Ammon's horn (tissue), 1 donor: ENCODE measurements around the gene ASPSCR1.

Source experiments
- DNase-seq: peaks from one replicate; pipeline ENCODE4 v3.0.0-alpha.2; 2016; ENCODE audit warnings: low spot score

Gene ASPSCR1

DNA sequence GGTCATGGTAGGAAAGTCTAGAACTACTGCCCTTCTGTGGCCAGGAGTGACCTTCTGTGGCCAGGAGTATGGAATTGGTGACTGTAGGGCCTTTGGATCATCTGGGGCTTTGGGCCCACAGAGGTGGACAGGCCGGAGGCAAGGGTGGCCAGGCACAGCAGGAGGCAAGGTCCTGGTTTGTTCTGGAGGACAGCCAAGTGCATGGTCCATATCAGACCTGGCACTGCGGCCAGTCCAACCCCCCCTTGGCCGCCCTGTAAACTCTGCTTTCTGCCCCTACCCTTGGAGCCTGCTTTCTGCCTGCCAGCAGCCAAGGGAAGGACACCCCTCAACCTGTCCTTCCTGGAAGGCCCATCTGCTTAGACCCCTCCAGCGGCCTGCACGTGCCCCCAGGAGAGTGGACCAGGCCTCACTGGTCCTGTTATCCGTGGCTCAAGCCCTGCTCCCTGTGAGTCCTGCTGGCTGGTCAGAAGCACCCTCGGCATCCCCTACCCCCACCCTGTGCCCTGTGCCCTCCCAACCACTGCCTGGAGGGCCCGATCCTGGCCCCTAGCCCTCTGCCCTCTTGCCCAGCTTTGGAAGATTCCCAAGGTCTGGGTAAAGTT is 62.4 kb downstream of the ASPSCR1 start:
- DNase-seq = no peak

- no peak for DNase-seq
Measured at GRCh38 chr17:82041144-82041814, 63.9 kb downstream of the ASPSCR1 start.

DNA sequence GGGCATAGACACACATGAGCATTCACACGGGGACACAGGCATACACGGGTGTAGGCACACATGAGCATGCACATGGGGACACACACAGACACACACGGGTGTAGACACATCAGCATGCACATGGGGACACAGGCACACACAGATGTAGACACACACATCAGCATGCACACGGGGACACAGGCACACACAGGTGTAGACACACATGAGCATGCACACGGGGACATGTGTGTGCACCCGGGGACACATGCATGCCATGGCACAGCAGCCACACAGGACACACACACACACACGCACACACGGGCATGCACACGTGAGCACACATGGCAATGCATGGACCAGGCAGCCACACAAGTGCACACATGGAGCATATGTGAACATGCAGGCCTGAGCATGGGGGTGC is 65.2 kb downstream of the ASPSCR1 start:
- DNase-seq = no peak

- no peak for DNase-seq
Measured at GRCh38 chr17:82043507-82043906, 66.1 kb downstream of the ASPSCR1 start.

- no peak for DNase-seq
Measured at GRCh38 chr17:82045936-82046484, 68.6 kb downstream of the ASPSCR1 start.

DNA sequence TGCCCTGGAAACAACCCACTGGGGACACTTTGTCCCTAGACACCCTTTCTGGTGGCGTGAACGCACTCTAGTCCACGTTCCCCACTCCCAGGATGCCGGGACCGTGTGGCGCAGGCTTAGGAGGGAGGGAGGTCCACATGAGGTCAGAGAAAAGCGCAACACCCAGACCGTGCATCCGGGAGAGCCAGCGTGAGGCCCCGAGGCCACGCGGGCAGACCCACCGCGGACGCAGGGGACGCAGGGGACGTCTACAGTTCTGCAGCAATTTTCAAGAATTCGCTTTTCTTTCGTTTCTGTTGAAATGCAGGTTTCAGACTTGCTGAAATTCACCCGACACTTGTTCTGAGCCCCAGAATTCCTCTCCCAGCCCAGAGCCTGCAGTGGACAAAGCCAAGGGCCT is 69.5 kb downstream of the ASPSCR1 start:
- no peak for DNase-seq

DNA sequence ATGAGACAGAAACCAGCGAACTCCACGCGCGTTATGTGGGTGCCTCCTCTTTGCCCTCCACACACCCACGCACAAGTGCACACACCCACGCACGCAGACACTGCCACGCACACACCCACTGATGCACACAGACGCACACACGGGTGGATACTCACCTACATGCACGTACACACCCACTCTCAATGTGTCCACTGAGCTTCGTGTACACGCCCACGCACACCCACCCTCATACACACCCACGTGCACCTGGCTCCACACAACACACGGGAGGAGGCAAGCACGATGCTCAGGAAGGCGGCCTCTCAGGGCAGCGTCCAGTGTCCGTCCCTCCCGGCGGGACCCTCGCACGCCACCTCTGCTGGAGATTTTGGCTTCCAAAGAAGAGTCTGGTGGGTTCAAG is 70.0 kb downstream of the ASPSCR1 start:
- DNase-seq = no peak

GRCh38 chr17:82047914-82048570 is 70.6 kb downstream of the ASPSCR1 start:
- DNase-seq = no peak

GRCh38 chr17:82048571-82048971 is 71.1 kb downstream of the ASPSCR1 start:
- DNase-seq = no peak

DNA sequence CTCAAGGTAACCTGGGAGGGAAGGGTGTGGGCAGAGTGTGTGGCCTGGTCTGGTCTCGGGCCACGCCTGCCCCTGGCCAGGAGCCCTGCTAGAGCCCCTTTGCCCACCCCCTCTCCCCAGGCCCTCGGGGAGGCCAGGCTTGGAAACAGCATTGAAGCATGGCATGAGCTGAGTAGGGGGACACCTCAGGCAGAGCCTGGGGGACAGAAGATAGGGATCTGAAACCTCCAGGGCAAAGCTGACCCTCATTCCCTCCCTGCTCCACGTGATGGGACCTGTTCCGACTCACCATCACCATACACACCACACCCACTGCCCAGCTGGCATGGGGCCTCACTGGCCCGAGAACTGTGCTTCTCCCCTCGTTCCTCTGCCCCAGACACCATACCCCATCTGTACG is 71.7 kb downstream of the ASPSCR1 start:
- DNase-seq = no peak

DNA sequence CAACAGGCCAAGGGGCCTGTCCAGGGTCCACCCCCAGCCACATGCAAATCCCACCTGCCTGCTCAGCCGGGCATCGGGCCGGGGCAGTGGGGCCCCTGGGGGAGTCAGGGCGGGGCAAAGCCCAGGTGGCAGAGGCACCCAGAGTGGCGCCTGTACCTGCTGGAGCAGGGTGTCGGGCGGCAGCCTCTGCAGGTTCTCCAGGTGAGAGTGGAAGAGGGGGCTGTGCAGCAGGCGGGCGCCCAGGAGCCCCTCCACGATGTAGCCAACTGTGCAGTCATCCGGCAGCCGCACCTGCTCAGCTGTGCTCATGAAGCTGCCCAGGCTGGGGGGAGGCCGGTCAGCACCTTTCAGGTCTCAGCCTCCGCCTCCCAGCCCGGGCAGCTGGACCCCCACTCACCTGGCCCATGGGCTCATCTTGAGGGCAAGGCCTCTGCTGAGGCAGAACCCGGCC is 72.1 kb downstream of the ASPSCR1 start:
- DNase-seq = no peak

DNA sequence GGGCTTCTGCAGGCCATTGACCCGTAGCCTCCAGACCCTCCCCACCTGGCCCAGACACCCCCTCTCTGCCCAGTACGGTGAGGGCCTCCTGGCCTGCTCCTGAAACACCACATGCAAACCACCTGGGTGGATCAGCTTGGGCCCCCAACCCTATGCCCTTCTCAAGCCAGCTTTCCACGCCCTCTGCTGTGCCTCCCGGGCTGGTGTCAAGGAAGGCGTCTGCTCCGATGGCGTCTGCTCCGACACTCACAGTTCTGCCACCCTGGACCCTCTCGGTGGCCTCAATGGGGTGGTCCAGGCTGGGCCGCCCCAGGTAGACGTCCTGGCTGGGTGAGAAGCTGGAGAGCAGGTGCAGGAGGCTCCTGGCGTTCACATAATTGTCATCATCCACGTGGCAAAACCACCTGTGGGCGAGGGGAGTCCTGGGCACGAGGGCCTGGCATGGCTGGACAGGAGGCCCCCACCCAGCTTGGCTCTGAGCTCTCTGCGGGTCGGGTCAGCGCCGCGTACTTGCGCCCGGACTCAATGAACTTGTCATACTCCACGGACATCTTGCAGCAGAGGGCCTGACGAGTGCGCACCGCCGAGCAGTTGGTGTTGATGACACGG is 72.8 kb downstream of the ASPSCR1 start:
- no peak for DNase-seq

DNA sequence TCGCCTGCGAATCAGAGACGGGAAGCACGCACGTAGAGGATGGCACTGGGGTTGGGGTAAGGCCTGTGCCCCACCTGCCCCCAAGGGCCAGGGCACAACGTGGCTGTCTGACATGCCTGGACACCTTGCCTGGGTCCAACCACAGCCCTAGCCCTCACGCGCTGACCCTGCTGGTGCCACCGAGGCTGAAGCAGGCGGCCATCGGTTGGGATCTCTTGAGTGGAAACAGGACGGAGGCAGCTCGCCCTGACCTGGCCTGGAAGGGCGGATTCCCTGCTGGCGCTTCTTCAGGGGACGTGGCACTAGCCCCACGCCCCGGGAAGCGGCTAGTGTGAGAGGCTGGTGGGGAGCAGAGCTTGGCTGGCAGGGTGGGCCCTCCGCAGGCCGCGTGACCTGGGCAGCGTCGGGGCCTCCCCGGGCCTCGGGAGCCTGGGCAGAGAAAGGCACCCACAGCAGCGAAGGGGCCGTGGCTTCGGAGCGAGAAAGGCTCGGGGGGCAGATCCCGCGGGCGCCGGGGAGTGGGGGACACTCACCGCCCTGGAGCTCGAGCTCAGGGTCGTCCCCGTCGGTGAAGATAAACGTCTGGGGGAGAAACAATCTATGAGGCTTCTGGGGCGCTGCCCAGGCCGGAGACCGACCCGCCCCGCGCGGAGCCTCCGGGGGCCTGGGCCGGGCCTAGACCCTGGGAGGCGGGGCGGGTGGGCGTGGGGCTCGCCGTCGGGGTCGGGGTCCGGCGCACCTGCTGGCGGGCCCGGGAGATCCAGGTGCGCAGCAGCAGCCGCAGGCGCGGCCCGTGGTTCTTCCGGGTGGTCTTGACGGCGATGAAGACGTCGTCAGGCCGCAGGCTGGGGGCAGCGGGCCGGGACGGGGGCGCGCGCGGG is 73.6 kb downstream of the ASPSCR1 start:
- DNase-seq = no peak

DNA sequence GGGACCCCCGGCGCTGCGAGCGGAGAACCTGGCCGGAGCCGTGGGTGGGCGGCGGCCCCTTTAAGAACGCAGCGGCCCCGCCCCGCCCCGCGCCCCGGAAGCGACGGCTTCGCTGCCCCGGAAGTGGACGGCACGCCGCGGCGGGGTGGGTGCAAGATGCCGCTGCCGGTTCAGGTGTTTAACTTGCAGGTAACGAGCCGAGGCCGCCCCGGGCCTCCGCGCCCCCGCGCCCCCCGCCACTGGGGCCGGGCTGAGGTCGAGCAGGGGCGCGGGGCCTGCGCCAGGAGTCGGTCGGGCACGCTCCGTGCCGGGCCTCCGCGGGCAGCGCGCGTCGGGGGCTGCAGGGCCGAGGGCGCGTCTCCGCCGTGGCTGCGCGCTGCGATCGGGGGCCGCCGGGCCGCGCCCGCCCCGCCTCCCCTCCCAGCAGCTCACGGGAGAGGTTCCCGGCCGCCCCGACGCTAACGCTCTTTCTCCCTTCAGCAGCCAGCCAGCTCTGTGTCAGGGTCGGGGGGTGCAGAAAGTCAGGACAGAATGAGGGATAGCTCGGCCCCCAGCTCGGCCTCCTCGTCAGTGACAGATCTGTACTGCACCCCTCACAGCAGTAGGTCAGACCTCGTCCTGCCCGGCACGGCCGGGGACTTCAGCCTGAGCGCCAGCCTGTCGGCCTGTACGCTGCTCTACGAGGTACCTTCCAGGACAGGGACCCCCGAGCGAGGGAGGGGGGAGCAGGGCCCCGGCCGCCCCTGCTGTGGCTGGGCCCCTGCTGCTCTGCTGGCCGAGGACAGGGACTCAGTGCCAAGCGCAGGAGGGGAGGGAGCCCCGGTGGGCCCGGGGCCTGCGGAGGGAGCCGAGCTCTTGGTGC is 74.6 kb downstream of the ASPSCR1 start, which contains the start of the genes GPS1 and RFNG:
GPS1 (plus strand) TSS at position 123 of the 862 bp plus-strand sequence; CDS start at position 157, 34 bp downstream.
RFNG (minus strand) TSS at position 36 of the 862 bp plus-strand sequence. CDS start 45 bp downstream, outside the sequence.
- DNase-seq = peak; percentile 73

GRCh38 chr17:82052638-82053059 is 75.2 kb downstream of the ASPSCR1 start:
- DNase-seq = no peak

DNA sequence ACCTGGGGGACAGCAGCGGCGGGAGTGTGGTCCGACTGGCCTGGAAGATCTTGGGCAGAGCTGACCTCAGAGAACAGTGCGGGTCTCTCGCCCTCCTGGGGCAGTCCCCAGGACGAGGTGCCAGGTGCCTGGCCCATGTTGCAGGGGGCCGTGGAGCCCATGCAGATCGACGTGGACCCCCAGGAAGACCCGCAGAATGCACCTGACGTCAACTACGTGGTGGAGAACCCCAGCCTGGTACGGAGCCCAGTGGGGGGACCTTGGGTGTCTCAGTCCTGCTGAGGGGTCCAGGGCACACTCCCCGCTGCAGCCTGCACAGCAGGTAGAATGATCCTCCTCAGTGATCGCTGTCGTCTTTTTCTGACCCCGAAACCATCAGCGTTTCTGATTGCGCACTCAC is 75.7 kb downstream of the ASPSCR1 start:
- DNase-seq = no peak

DNA sequence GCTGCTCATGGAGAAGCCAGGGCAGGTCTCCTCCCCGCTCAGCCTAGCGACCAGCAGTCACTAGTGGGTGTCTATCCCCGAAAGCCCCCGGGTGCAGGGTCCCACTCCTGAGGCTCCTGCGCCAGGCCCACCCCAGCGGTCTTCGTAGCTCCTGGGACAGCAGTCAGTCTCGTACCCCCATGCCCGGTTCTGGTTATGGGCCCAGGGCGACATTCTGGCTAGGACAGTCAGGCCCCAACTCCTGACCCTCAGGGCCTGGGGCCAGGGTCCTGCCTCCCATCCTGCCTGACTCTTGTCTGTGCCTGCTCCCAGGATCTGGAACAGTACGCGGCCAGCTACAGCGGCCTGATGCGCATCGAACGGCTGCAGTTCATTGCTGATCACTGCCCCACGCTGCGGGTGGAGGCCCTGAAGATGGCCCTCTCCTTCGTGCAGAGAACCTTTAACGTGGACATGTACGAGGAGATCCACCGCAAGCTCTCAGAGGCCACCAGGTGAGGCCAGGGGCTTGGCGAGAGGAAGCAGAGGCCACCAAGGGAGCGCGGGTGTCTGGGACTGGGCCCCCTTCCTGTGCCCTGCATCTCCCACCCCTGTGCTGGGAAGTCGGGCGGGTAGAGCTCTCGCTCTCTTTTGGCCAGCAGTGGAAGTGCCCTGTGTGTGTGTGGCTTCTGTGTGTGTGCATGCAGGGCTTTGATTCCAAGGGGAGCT is 76.3 kb downstream of the ASPSCR1 start:
- no peak for DNase-seq

- DNase-seq = no peak
Measured at GRCh38 chr17:82054351-82055022, 77.1 kb downstream of the ASPSCR1 start.
